Forelimb muscle (tissue), 1 donor: ENCODE results near the gene CORO2B. TPM values are rescaled to one million over a fixed set of nuclear protein-coding genes. Genes with fewer than 3 reads are reported as not detected.

Source experiments
- DNase-seq: peaks from one replicate; pipeline ENCODE4 v3.0.0-alpha.2; 2013; ENCODE audit warnings: low read depth
- polyA plus RNA-seq: library from polyadenylated mRNA; unstranded; fragments of 120-200 nt; gene quantifications from one replicate; pipeline ENCODE4 v1.2.1, GENCODE V29; 2013; ENCODE audit not compliant: insufficient read length

Gene CORO2B
- polyA plus RNA-seq, 1 donor, result 4.4 TPM

- no peak for DNase-seq
These were observed 47.5 kb downstream of the CORO2B start for GRCh38 chr15:68626283-68626682.

GRCh38 chr15:68626739-68627138 is 47.9 kb downstream of the CORO2B start:
- DNase-seq, result no peak

- no peak for DNase-seq
These were observed 48.7 kb downstream of the CORO2B start for GRCh38 chr15:68627476-68627875.

GRCh38 chr15:68627995-68628394 is 49.2 kb downstream of the CORO2B start:
- no peak for DNase-seq

- DNase-seq, result no peak
These were observed 50.9 kb downstream of the CORO2B start for GRCh38 chr15:68629519-68630210.

GRCh38 chr15:68630211-68630555 is 51.4 kb downstream of the CORO2B start:
- no peak for DNase-seq

- DNase-seq, result no peak
These were observed 52.0 kb downstream of the CORO2B start for GRCh38 chr15:68630836-68631235.

- DNase-seq, result no peak
These were observed 52.8 kb downstream of the CORO2B start for GRCh38 chr15:68631601-68632051.

- no peak for DNase-seq
These were observed 53.3 kb downstream of the CORO2B start for GRCh38 chr15:68632101-68632500.

GRCh38 chr15:68633231-68634121 is 54.7 kb downstream of the CORO2B start:
- no peak for DNase-seq

- no peak for DNase-seq
These were observed 55.3 kb downstream of the CORO2B start for GRCh38 chr15:68634122-68634482.

- no peak for DNase-seq
These were observed 55.7 kb downstream of the CORO2B start for GRCh38 chr15:68634531-68634930.

GRCh38 chr15:68635141-68635540 is 56.3 kb downstream of the CORO2B start:
- DNase-seq, result no peak

- DNase-seq, result no peak
These were observed 57.5 kb downstream of the CORO2B start for GRCh38 chr15:68636256-68636655.

GRCh38 chr15:68637767-68638404 is 59.1 kb downstream of the CORO2B start:
- DNase-seq, result no peak

GRCh38 chr15:68638953-68639515 is 60.2 kb downstream of the CORO2B start:
- no peak for DNase-seq

- no peak for DNase-seq
These were observed 61.3 kb downstream of the CORO2B start for GRCh38 chr15:68639926-68640600.

GRCh38 chr15:68640791-68641331 is 62.1 kb downstream of the CORO2B start:
- no peak for DNase-seq

- DNase-seq, result no peak
These were observed 62.6 kb downstream of the CORO2B start for GRCh38 chr15:68641376-68641775.

- no peak for DNase-seq
These were observed 63.7 kb downstream of the CORO2B start for GRCh38 chr15:68642491-68642845.

- DNase-seq, result no peak
These were observed 64.5 kb downstream of the CORO2B start for GRCh38 chr15:68643216-68643830.
